DND-41 (cell line): ENCODE measurements around the gene CABP1.

ENCODE experiments used
- ATAC-seq: fragments of 200-7000 bp; cut with Tn5 transposase; 3 replicates; pipeline ENCODE4 v1.9.1; 2021; ENCODE audit warnings: low read depth; ENCODE audit not compliant: insufficient read depth
- DNase-seq: peaks from one replicate; pipeline ENCODE4 v3.0.0-alpha.2; 2020
- H2AFZ ChIP-seq: 2 replicates; pipeline ENCODE4 v1.6.0; 2012; ENCODE audit warnings: low read depth, low read length
- H3K27ac ChIP-seq: 2 replicates; pipeline ENCODE4 v1.5.1; 2012; ENCODE audit warnings: low read length, inconsistent platforms
- H3K27me3 ChIP-seq: fragments of 200-600 bp; sonication (generic); 2 replicates; pipeline ENCODE4 v1.6.0; 2012; ENCODE audit warnings: low read length, mild to moderate bottlenecking, inconsistent platforms; ENCODE audit not compliant: insufficient read depth, poor library complexity
- H3K36me3 ChIP-seq: 2 replicates; pipeline ENCODE4 v1.5.1; 2012; ENCODE audit warnings: low read length, inconsistent platforms; ENCODE audit not compliant: insufficient read depth
- H3K4me1 ChIP-seq: 2 replicates; pipeline ENCODE4 v1.5.1; 2012; ENCODE audit warnings: mild to moderate bottlenecking, low read length; ENCODE audit not compliant: insufficient read depth
- H3K4me2 ChIP-seq: 2 replicates; pipeline ENCODE4 v1.6.0; 2012; ENCODE audit warnings: mild to moderate bottlenecking, moderate library complexity, low read length, inconsistent platforms; ENCODE audit not compliant: insufficient read depth
- H3K4me3 ChIP-seq, 2 experiments: fragments of 200-600 bp in 1 of 2; shearing (Covaris generic) in 1 of 2; 2 replicates each; pipeline ENCODE4 v1.5.1; 2012 to 2016; ENCODE audit warnings: inconsistent platforms in 2 of 2, low read length in 2 of 2, mild to moderate bottlenecking in 2 of 2, low read depth in 1 of 2, moderate library complexity in 1 of 2
- H3K79me2 ChIP-seq: 2 replicates; pipeline ENCODE4 v1.6.0; 2012; ENCODE audit warnings: low read length, inconsistent platforms; ENCODE audit not compliant: insufficient read depth
- H3K9ac ChIP-seq: 2 replicates; pipeline ENCODE4 v1.6.0; 2012; ENCODE audit warnings: low read depth, mild to moderate bottlenecking, inconsistent platforms, low read length, moderate library complexity
- H3K9me3 ChIP-seq: 2 replicates; pipeline ENCODE4 v1.5.1; 2012; ENCODE audit warnings: low read length, moderate library complexity, mild to moderate bottlenecking, inconsistent platforms; ENCODE audit not compliant: insufficient read depth, severe bottlenecking
- H4K20me1 ChIP-seq: 2 replicates; pipeline ENCODE4 v1.6.0; 2012; ENCODE audit warnings: low read length; ENCODE audit not compliant: insufficient read depth
- EZH2 ChIP-seq: IDR thresholded peaks from 3 replicates; pipeline ENCODE4 v1.6.1; 2012; ENCODE audit warnings: borderline replicate concordance, low read depth, mild to moderate bottlenecking, moderate library complexity, low read length, inconsistent platforms; ENCODE audit not compliant: severe bottlenecking
- TF ChIP-seq, protein P1 (sequence below): IDR thresholded peaks from 2 replicates; pipeline ENCODE4 v1.5.1; 2012; ENCODE audit warnings: borderline replicate concordance, low read length, moderate library complexity, mild to moderate bottlenecking; ENCODE audit not compliant: poor library complexity, severe bottlenecking; ENCODE audit errors: extremely low read depth

The CABP1 gene

GRCh38 chr12:120711411-120711810, 71.0 kb downstream of the CABP1 start:
- H3K4me2 ChIP-seq = peak overlapping the region; percentile 89
- peaks cover 30% of the 10 kb centered on the region for H3K79me2 ChIP-seq
- H3K4me3 ChIP-seq = peak overlapping the region; percentile 72 to 88; a peak in 3 of 4 replicates
- H3K27me3 ChIP-seq = no peaks in the 10 kb centered on the region
- no peak for DNase-seq
- H3K9me3 ChIP-seq = no peaks in the 10 kb centered on the region
- peaks cover 28% of the 10 kb centered on the region for H3K36me3 ChIP-seq
- H3K9ac ChIP-seq = peak overlapping the region; percentile 91
- no peak for ATAC-seq
- H3K4me1 ChIP-seq = peaks cover 37% of the 10 kb centered on the region
- H2AFZ ChIP-seq = 0 out of 2 replicates have a peak overlapping the region, but pooled peaks have one; percentile 89
- H3K27ac ChIP-seq = peak overlapping the region; percentile 63
- H4K20me1 ChIP-seq = no peaks in the 10 kb centered on the region
- TF ChIP-seq, protein P1, sequence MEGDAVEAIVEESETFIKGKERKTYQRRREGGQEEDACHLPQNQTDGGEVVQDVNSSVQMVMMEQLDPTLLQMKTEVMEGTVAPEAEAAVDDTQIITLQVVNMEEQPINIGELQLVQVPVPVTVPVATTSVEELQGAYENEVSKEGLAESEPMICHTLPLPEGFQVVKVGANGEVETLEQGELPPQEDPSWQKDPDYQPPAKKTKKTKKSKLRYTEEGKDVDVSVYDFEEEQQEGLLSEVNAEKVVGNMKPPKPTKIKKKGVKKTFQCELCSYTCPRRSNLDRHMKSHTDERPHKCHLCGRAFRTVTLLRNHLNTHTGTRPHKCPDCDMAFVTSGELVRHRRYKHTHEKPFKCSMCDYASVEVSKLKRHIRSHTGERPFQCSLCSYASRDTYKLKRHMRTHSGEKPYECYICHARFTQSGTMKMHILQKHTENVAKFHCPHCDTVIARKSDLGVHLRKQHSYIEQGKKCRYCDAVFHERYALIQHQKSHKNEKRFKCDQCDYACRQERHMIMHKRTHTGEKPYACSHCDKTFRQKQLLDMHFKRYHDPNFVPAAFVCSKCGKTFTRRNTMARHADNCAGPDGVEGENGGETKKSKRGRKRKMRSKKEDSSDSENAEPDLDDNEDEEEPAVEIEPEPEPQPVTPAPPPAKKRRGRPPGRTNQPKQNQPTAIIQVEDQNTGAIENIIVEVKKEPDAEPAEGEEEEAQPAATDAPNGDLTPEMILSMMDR = no peak
- TF ChIP-seq EZH2 = no peak

DNA sequence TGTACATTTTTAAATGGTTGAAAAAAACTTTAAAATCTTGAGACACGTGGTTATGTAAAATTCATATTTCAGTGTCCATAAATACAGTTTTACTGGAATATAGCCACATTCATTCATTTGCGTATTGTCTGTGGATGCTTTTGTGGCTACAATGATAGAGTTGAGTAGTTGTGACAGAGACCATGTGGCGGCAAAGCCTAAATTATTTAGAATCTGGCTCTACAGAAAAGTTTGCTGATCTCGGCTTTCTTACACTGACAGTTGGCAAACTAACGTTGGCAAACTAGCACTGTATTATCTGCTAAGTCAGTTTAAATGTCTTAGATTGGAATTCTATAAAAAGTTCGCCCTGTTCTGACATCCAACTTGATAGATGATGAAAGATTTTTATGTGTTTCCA, 72.2 kb downstream of the CABP1 start:
- Histone ChIP-seq H3K4me3 (no peak overlapping the region), H3K27me3 (no peaks in the 10 kb centered on the region), H3K27ac (no peak overlapping the region), H3K79me2 (peaks cover 30% of the 10 kb centered on the region), H3K4me1 (peaks cover 37% of the 10 kb centered on the region), H2AFZ (no peak overlapping the region), H3K36me3 (peaks cover 37% of the 10 kb centered on the region), H3K9me3 (no peaks in the 10 kb centered on the region), H4K20me1 (no peaks in the 10 kb centered on the region), H3K4me2 (peak overlapping the region; percentile 89), H3K9ac (peak overlapping the region; percentile 91; the same call in 1 of the 2 replicates)
- DNase-seq = no peak
- ATAC-seq = no peak
- TF ChIP-seq EZH2 = no peak
- TF ChIP-seq, protein P1 = no peak

GRCh38 chr12:120713861-120714482, 73.5 kb downstream of the CABP1 start:
- ATAC-seq (peak; percentile 81), DNase-seq (peak; percentile 81)
- Histone ChIP-seq H3K4me3 (no peak overlapping the region), H3K4me1 (peaks cover 37% of the 10 kb centered on the region), H3K36me3 (peaks cover 48% of the 10 kb centered on the region), H3K79me2 (peaks cover 30% of the 10 kb centered on the region), H3K4me2 (0 out of 2 replicates have a peak overlapping the region, but pooled peaks have one; percentile 10), H3K27ac (no peak overlapping the region), H4K20me1 (no peaks in the 10 kb centered on the region), H3K9ac (no peak overlapping the region), H3K9me3 (no peaks in the 10 kb centered on the region), H2AFZ (no peak overlapping the region), H3K27me3 (no peaks in the 10 kb centered on the region)
- TF ChIP-seq, protein P1 = peak; percentile 91
- no peak for TF ChIP-seq EZH2
